GM18870 (cell line): ENCODE measurements around the gene ZNF831.

Experiments
- ATAC-seq: cut with Tn5 transposase; IDR thresholded peaks from one replicate; pipeline ENCODE4 v1.9.1; 2021; ENCODE audit warnings: moderate library complexity; ENCODE audit not compliant: unreplicated experiment

The ZNF831 gene

GRCh38 chr20:59242714-59243626 is 79.3 kb downstream of the ZNF831 start:
- no peak for ATAC-seq

- ATAC-seq, result no peak
These were observed 83.2 kb downstream of the ZNF831 start for GRCh38 chr20:59246691-59247400.

- ATAC-seq, result no peak
These were observed 84.4 kb downstream of the ZNF831 start for GRCh38 chr20:59247731-59248684.

GRCh38 chr20:59250293-59250692 is 86.7 kb downstream of the ZNF831 start:
- ATAC-seq, result no peak

GRCh38 chr20:59253325-59253724 is 89.7 kb downstream of the ZNF831 start:
- no peak for ATAC-seq

GRCh38 chr20:59253779-59254319 is 90.2 kb downstream of the ZNF831 start:
- no peak for ATAC-seq

GRCh38 chr20:59255256-59255655 is 91.6 kb downstream of the ZNF831 start:
- no peak for ATAC-seq

GRCh38 chr20:59258221-59258621 is 94.6 kb downstream of the ZNF831 start:
- ATAC-seq, result no peak

GRCh38 chr20:59259946-59260345 is 96.3 kb downstream of the ZNF831 start:
- ATAC-seq, result no peak

- ATAC-seq, result no peak
These were observed 101.7 kb downstream of the ZNF831 start for GRCh38 chr20:59265298-59265697.

GRCh38 chr20:59268870-59269269 is 105.2 kb downstream of the ZNF831 start:
- no peak for ATAC-seq

- no peak for ATAC-seq
These were observed 105.9 kb downstream of the ZNF831 start for GRCh38 chr20:59269411-59270025.

- no peak for ATAC-seq
These were observed 106.8 kb downstream of the ZNF831 start for GRCh38 chr20:59270380-59270779.

- ATAC-seq, result no peak
These were observed 110.2 kb downstream of the ZNF831 start for GRCh38 chr20:59273739-59274357.

- ATAC-seq, result no peak
These were observed 113.3 kb downstream of the ZNF831 start for GRCh38 chr20:59276938-59277337.

GRCh38 chr20:59284470-59284869 is 120.8 kb downstream of the ZNF831 start:
- no peak for ATAC-seq

- no peak for ATAC-seq
These were observed 126.4 kb downstream of the ZNF831 start for GRCh38 chr20:59289994-59290393.

- no peak for ATAC-seq
These were observed 128.2 kb downstream of the ZNF831 start for GRCh38 chr20:59291740-59292383.

- no peak for ATAC-seq
These were observed 131.9 kb downstream of the ZNF831 start for GRCh38 chr20:59295531-59295930.
